NT2/D1 (cell line): ENCODE data around the gene CLTC.

ENCODE experiments used
- DNase-seq: peaks from one replicate; pipeline ENCODE4 v3.0.0-alpha.2; 2011; ENCODE audit warnings: low read depth, low spot score
- H3K27me3 ChIP-seq: 2 replicates; pipeline ENCODE4 v1.6.0; 2011; ENCODE audit warnings: mild to moderate bottlenecking; ENCODE audit not compliant: insufficient read length, insufficient read depth
- H3K36me3 ChIP-seq: 2 replicates; pipeline ENCODE4 v1.6.1; 2011; ENCODE audit warnings: mild to moderate bottlenecking, low read length, mixed read lengths; ENCODE audit not compliant: insufficient read depth, insufficient read length
- H3K4me1 ChIP-seq: 2 replicates; pipeline ENCODE4 v1.5.1; 2011; ENCODE audit not compliant: insufficient read depth, insufficient read length
- H3K4me3 ChIP-seq: 2 replicates; pipeline ENCODE4 v1.5.1; 2011; ENCODE audit warnings: low read depth; ENCODE audit not compliant: insufficient read length
- H3K9ac ChIP-seq: 2 replicates; pipeline ENCODE4 v1.6.0; 2011; ENCODE audit warnings: low read depth; ENCODE audit not compliant: insufficient read length
- H3K9me3 ChIP-seq: 2 replicates; pipeline ENCODE4 v1.5.1; 2011; ENCODE audit warnings: mild to moderate bottlenecking, low read length; ENCODE audit not compliant: insufficient read depth
- SUZ12 ChIP-seq: IDR thresholded peaks from 2 replicates; pipeline ENCODE4 v1.6.1; 2011; ENCODE audit not compliant: insufficient read length, insufficient read depth; ENCODE audit errors: extremely low read depth
- YY1 ChIP-seq: IDR thresholded peaks from 2 replicates; pipeline ENCODE4 v1.6.1; 2011; ENCODE audit not compliant: insufficient read length, insufficient read depth
- ZNF274 ChIP-seq: IDR thresholded peaks from 2 replicates; pipeline ENCODE4 v1.6.1; 2011; ENCODE audit warnings: mild to moderate bottlenecking, low read depth, low read length

CLTC gene

GRCh38 chr17:59712862-59713261 is 93.2 kb downstream of the CLTC start:
- H3K9me3 ChIP-seq, result no peaks in the 10 kb centered on the region

GRCh38 chr17:59714255-59714654 is 94.6 kb downstream of the CLTC start:
- Histone ChIP-seq H3K4me1 (no peaks in the 10 kb centered on the region), H3K27me3 (no peaks in the 10 kb centered on the region), H3K9me3 (no peaks in the 10 kb centered on the region), H3K9ac (no peak overlapping the region), H3K4me3 (no peak overlapping the region), H3K36me3 (peaks cover 6% of the 10 kb centered on the region)
- DNase-seq, result no peak
- no peak for TF ChIP-seq ZNF274
- no peak for TF ChIP-seq SUZ12
- TF ChIP-seq YY1, result no peak

More at GRCh38 chr17:59712862-59713261, 93.2 kb downstream of the CLTC start:
- H3K4me3 ChIP-seq, result no peak overlapping the region
- TF ChIP-seq ZNF274 (no peak), SUZ12 (no peak), YY1 (no peak)
- H3K4me1 ChIP-seq, result no peaks in the 10 kb centered on the region
- DNase-seq, result no peak
- H3K9ac ChIP-seq, result no peak overlapping the region
- no peaks in the 10 kb centered on the region for H3K27me3 ChIP-seq
- peaks cover 6% of the 10 kb centered on the region for H3K36me3 ChIP-seq

GRCh38 chr17:59716427-59716826 is 96.7 kb downstream of the CLTC start:
- Histone ChIP-seq H3K9ac (no peak overlapping the region), H3K4me1 (no peaks in the 10 kb centered on the region), H3K27me3 (no peaks in the 10 kb centered on the region), H3K36me3 (peaks cover 6% of the 10 kb centered on the region), H3K9me3 (no peaks in the 10 kb centered on the region), H3K4me3 (no peak overlapping the region)
- TF ChIP-seq SUZ12 (no peak), ZNF274 (no peak), YY1 (no peak)
- DNase-seq, result no peak

- Histone ChIP-seq H3K4me3 (no peak overlapping the region), H3K36me3 (peaks cover 4% of the 10 kb centered on the region), H3K4me1 (no peaks in the 10 kb centered on the region), H3K9me3 (no peaks in the 10 kb centered on the region), H3K9ac (no peak overlapping the region), H3K27me3 (no peaks in the 10 kb centered on the region)
- DNase-seq, result no peak
- TF ChIP-seq SUZ12, result no peak
- no peak for TF ChIP-seq YY1
These were observed 99.8 kb downstream of the CLTC start for GRCh38 chr17:59719526-59719925.

- Histone ChIP-seq H3K4me1 (no peaks in the 10 kb centered on the region), H3K4me3 (no peak overlapping the region), H3K9me3 (no peaks in the 10 kb centered on the region), H3K9ac (no peak overlapping the region), H3K27me3 (no peaks in the 10 kb centered on the region), H3K36me3 (no peaks in the 10 kb centered on the region)
- DNase-seq, result no peak
- no peak for TF ChIP-seq ZNF274
- TF ChIP-seq YY1, result no peak
- TF ChIP-seq SUZ12, result no peak
These were observed 102.9 kb downstream of the CLTC start for GRCh38 chr17:59722623-59723022.

GRCh38 chr17:59723041-59723440 is 103.3 kb downstream of the CLTC start:
- H3K9ac ChIP-seq, result no peak overlapping the region
- no peak overlapping the region for H3K4me3 ChIP-seq
- H3K4me1 ChIP-seq, result no peaks in the 10 kb centered on the region
- no peaks in the 10 kb centered on the region for H3K36me3 ChIP-seq
- no peak for DNase-seq
- no peaks in the 10 kb centered on the region for H3K27me3 ChIP-seq
- no peaks in the 10 kb centered on the region for H3K9me3 ChIP-seq
- TF ChIP-seq SUZ12 (no peak), ZNF274 (no peak), YY1 (no peak)

GRCh38 chr17:59723607-59724006 is 103.9 kb downstream of the CLTC start:
- TF ChIP-seq ZNF274 (no peak), YY1 (no peak), SUZ12 (no peak)
- no peak overlapping the region for H3K4me3 ChIP-seq
- H3K27me3 ChIP-seq, result no peaks in the 10 kb centered on the region
- no peak overlapping the region for H3K9ac ChIP-seq
- H3K9me3 ChIP-seq, result no peaks in the 10 kb centered on the region
- no peaks in the 10 kb centered on the region for H3K4me1 ChIP-seq
- H3K36me3 ChIP-seq, result no peaks in the 10 kb centered on the region
- no peak for DNase-seq

GRCh38 chr17:59725691-59726090 is 106.0 kb downstream of the CLTC start:
- Histone ChIP-seq H3K36me3 (peaks cover 4% of the 10 kb centered on the region), H3K4me1 (no peaks in the 10 kb centered on the region), H3K9ac (no peak overlapping the region), H3K27me3 (no peaks in the 10 kb centered on the region), H3K4me3 (no peak overlapping the region), H3K9me3 (no peaks in the 10 kb centered on the region)
- TF ChIP-seq SUZ12 (no peak), ZNF274 (no peak), YY1 (no peak)
- no peak for DNase-seq
